Left renal pelvis (tissue), 4 donors: ENCODE results near the gene ADD1. TPM values are rescaled to one million over a fixed set of nuclear protein-coding genes. Genes with fewer than 3 reads are reported as not detected.
"Not testable (repeated sequence)": the region's sequence is repeated elsewhere in the genome, so short reads cannot be mapped to it uniquely, and the experiment has no call there.

Experiments
- DNase-seq, 4 donors: peaks; one replicate each; pipeline ENCODE4 v3.0.0-alpha.2; 2013; ENCODE audit warnings: low read depth in 4 of 4, low spot score in 3 of 4
- polyA plus RNA-seq, 4 donors: library from polyadenylated mRNA; unstranded; fragments of 120-200 nt; gene quantifications; one replicate each; pipeline ENCODE4 v1.2.1, GENCODE V29; 2013; ENCODE audit not compliant: insufficient read length in 4 of 4

The ADD1 gene
- polyA plus RNA-seq, 4 donors: 246 to 304 (median 267) TPM

DNA sequence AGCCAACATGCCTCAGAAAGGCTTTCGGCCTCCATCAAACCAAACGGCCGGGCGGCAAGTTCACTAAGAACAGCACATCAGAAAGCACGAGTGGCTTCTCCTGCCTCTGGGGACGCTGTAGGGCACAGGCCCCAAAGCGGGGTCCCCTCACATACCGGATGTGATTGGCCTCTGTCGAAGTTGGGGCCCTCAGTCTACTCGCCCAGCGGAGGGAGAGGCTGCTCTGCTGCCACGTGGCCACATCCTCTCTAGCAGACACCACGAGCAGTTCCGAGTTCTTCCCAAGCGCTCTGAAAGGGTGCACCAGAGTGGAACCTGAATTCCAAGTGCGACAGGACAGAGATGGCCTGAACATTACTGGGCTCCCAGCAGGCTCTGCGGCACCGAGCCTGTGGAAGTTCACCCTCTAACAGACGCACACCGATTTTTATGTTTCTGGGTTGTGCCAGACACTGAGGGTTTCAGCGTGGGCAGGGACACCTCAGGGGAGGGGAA lies 98.4 kb downstream of the ADD1 start:
- no peak for DNase-seq

DNA sequence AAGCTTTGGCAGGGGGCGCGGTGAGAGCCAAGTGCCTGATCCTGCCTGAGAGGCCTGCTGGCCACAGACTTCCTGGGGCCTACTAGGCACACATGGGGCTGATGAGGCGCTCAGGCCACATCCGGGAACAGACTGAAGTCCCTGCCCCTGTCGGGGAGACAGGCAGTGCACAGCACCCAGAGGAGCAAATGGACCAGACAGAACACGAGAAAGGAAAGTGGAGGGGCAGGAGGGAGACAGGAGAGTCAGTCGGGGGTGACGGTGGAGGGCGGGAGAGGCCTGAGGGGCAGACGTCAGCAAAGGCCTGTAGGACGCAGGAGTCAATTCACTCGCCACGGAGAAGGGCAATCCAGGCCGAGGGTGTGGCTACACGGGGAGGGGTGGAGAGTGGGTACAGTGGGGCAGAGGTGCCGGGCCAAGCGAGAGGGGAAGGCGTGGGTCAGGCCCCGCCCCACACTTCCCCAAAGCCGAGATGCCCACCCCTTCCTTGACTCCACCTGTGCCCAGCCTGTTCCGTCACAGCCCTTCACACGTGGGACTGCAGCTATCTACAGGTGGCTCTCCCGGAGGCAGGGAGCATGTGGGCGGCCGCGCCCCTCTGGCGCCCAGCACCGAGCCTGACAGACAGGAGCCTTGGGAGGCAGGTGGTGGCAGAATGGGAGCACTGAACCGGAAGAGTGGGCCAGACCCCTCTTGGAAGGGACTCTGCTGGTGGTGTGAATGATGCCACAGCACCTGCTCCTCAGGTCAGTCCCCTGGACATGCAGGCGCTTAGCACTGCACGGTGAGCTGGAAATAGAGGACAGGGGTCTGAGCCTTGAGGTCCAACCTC lies 99.1 kb downstream of the ADD1 start:
- DNase-seq: no peak

DNA sequence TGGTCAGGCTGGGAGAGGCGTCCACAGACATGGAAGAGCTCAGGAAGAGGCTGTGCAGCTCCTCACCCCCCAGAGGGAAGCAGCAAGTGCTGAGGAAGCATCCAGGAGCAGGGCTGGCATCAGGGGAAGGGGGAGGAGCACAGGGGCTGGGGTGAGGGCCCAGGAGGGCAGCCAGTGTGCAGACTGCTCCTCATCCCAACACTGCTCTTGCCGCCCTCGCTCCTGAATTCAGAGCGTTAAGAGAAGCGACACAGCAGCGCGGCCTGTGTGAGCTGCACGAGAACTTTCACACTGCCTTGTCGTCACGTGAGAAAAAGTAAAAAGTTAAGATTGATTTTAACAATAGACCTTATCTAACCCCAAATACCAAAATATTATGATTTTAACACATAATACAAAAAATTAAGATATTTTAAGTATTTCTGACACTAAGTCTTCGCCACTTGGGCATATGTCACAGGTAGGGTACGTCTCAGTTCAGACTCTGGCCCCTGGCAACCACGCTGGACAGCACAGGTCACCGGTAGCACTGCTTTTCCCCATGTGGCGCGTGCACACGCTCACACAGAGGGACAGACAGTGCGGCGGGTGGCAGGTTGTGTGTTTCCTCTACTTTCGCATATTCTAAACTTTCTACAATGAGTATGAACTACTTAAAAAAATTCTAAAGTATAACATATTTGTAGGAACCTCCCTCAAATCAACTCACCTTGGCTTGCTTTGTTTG lies 99.9 kb downstream of the ADD1 start:
- no peak for DNase-seq

DNA sequence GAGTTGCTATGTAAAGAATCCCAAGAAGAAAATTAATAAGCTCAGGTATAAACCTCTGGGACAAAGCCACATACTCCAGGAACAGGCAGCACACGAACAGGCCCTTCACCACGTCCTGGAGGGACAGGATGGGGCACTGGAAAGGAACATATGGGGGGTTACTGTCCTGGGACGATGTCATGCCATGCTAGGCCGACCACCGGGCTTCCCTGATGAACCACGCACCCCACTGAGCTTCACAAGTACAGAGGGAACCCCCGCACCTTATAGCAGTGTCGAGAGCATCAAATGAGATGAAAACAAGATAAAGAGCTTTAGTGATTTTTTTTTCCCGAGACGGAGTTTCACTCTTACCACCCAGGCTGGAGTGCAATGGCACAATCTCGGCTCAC lies 100.4 kb downstream of the ADD1 start:
- DNase-seq: no peak

DNA sequence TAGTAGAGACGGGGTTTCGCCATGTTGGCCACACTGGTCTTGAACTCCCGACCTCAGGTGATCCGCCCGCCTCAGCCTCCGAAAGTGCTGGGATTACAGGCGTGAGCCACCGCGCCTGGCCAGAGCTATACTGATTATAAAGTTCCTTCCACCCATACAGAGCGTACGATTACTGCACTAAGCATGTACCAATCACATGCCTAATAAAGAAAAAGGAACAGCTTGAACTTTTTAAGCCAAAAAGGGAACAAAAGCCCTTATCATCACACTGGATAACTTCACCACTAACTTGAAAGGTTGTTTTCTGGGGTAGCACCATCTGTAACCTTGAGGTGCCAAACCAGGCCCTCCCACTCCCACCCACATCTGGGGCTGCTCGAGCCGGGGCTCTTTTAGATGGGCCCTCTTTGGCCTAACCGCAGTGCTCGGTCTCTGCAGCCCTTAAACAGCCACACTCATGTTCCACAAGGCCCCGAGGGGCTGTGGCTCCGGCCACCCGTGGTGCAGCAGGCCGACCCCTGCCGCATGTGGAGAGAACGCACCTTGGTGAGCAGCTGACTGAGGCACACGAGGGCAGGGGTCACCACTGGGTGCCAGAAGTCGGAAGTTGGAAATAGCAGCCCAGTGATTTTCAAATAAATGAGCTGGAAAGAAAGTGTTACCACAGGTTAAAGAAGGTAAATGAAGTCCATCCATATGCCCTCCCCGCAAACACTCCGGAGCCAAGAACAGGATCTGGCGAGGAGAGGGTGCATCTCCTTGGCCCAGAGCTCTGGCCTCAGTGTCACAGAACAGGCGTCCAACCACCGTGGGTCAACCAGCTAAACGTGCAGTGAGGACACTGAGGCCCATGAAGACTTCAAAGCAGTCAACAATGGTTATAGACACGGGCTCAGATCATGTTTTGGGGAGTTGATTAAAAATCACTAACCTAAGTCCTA lies 101.2 kb downstream of the ADD1 start:
- no peak for DNase-seq

DNA sequence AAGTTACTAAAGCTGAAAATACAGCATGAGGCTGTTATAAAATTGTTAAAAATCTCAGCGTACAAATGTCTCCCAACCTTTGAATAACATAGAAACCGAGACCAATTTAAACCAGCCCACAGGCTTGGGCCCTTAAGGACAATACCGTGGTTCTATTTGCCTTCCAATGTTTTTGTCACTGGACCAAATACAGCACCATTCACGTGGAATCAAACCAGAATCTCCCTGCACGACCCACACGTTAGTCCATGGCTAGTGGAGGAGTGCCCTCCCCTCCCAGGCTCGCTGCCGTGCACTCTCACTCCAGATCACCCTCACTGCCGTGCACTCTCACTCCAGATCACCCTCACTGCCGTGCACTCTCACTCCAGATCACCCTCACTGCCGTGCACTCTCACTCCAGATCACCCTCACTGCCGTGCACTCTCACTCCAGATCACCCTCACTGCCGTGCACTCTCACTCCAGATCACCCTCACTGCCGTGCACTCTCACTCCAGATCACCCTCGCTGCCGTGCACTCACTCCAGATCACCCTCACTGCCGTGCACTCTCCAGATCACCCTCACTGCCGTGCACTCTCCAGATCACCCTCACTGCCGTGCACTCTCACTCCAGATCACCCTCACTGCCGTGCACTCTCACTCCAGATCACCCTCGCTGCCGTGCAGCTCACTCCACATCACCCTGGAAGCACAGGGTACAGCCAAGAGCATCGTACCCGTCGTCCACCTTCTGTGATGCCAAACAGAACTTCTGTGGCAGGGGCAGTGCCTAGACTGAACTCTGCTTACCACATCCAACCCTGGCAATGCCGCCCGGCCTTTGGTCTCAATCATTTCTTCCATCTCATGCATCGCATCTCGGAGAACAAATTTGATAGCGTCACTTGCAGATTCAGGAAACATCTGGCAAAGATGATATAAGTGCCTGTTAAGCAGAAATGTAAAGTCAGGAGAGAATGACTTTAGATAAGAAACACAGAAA lies 102.3 kb downstream of the ADD1 start:
- not testable (repeated sequence) for DNase-seq

DNA sequence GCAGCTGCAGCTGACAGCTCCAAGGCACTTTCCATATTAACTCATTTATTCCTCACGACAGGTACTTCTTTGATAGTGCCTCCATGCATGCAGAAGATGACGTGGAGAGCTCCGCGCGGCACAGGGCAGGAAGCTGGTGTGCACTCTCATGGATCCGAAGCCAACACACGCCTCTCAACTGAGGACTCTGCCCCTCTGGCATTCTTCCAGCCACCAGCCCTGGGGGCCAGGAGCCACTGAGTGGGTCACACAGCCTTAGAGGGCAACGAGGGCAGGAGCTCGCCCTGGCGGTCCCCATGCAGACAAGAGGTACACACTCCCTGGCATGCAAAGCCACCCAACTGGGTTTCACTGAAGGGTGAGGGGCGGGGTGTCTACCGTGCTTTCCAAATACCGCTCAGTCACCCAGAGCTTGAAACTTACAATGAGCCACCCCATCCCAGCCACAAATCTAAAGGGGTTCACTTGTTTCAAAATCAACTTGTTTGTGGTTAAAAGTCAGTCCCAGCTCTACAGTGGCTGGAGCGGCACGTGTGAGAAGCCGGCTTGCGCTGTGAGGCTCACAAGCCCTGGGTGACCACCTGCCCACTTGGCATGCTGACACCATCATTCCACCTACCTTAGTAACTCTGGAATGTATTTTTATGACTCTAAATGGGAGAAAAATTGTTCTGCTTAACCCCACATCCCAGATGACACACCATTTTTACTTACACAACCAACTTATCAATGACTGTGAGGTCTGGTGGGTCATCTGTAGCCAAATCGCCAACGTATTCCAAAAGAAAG lies 103.4 kb downstream of the ADD1 start:
- DNase-seq: no peak

DNA sequence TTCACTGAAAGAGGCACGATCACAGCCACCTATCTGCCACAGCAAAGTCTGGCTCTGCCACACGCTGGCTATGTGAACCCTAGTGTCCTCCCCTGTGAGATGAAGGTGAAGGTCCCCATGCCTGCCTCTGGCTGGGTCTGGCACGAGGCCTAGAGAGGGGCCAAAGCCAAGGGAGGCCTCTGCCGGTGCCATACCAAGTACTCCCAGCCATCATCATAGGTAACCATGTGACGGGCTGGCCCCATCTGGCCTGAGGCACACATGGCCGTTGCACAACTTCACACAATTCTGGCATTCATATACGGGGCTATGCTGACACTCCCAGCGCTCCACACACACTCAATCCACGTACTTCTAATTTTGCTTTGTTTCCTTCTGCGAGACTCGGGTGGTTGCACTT lies 104.3 kb downstream of the ADD1 start:
- DNase-seq: no peak

DNA sequence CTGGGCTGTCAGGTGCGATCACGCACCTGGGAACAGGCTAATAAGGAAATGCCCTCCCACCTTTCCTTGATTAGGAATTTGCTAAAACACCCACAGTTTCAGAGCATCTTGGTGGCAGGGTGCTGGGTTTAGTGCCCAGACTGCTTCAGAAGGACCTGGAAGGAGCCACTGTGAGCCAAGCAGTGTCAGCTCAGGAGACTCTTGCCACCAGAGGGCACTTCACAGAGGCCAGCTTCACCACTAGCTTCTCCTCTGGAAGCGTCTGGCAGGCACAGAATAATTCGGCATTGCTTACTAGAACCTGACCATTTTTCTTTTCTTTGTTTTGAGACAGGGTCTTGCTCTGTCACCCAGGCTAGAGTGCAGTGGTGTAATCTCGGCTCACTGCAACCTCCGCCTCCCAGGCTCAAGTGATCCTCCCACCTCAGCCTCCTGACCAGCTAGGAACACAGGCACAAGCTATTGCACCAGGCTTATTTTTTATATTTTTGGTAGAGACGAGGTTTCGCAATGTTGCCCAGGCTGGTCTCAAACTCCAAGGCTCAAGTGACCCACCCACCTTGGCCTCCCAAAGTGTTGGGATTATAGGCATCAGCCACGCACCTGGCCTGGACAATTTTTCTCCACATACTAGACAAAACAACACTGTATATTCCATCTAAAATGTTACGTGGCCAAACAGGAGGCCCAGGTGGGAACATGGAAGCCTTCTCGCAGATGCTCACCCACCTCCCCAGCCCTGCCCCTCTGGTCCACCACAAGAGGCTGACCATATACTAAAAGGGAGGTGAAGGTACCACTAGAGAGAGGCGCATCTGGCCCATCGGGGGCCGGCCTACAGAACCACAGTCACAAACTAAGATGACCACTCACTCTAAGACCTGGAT lies 105.5 kb downstream of the ADD1 start:
- no peak for DNase-seq

DNA sequence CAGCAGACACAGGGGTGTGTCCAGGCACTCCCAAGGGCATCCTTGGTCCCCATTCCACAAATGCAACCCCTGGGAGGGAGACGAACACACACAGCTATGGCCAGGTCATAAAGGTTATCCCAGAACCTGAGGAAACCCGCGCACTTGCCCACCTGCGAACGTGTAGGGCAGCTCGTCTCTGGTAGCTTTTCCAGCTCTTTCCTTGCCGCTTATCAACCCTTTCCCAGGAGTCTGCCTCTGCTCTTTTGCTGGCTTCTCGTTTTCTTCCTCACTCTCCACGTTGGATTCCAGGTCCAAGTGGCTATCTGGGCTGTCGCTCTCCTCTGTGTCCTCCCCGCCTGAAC lies 106.1 kb downstream of the ADD1 start:
- no peak for DNase-seq

DNA sequence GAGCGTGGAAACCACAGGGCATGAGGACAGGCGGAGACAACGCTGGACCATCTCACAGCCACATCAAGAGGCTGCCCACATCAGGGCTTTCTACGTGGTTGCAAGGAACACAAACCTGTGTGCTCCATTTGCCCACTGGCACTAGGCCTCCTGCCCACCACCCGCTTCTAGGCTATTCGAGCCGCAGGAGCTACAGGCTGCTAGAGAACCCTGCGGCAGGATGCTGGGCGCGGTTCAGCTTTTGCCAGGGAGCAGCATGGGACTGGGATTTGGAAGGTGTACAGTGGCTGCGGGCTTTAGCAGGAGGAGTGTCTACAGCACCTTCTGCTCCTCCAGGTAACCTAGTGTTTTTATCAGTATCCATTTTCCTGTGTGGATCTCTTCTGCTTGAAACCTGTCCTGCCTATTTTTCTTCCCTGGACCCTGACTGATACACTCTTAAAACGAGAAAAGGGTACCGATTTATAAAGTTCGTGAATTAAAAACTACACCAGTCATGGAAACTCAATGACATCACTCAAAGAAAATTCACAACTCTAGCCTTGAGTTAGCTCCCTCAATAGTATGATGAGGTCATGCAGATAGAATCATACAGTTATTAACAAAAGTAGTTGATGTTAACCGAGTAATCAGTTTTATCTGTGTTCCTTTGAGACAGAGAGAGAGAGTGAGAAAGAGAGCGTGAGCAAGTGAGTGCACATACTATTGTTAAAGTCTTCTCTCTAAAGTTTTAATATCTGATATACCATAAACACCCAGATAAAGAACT lies 106.8 kb downstream of the ADD1 start:
- no peak for DNase-seq

DNA sequence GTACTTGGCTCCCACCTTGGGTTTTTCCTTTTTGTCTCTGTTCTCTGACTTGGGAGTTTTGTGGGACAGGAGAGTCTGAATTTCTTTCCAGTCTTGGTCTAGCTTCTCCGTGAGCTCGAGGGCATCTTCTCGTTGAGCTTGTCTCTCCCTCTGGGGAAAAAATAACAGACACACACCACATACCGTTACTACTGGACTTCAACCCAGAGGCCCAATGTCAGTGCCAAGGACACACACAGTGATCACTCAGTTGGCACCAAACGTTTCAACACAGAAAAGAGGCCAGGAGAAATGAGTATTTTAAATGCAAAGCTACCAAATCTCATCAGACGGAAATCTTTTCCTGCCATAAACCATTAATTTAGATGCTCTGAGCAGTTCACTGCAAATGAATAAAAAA lies 109.9 kb downstream of the ADD1 start:
- DNase-seq: no peak

DNA sequence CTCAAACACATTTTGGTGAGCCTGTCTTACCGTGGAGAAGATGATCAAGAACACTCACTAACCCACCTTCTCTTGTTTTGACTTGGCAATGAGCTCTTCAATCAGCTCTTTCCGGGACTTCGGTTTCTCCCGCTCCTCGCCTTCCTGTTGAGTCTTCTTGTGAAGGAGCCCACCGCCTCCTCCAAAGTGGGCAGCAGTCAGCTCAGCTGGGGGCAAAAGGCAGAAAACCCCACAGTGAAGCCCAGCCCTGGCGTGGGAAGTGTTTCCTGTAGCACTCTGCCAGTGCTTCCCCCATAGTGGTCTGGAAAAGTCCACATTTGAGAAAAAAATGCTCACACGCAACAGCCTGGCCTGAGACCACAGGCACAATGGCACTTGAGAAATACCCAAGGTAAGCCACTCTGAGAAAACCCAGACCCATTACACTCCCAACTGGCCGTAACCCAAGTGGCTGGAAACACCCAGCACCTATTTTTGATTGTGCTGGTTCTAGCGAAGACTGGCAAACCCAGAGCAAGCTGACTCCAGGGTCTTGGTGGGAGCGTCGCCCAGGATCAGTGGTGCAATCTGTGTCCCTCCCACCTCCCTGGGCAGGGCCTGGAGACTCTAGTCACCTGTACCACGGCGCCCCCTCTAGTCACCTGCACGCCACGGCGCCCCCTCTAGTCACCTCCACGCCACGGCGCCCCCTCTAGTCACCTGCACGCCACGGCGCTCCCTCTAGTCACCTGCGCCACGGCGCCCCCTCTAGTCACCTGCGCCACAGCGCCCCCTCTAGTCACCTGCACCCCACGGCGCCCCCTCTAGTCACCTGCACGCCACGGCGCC lies 110.9 kb downstream of the ADD1 start:
- no peak for DNase-seq

DNA sequence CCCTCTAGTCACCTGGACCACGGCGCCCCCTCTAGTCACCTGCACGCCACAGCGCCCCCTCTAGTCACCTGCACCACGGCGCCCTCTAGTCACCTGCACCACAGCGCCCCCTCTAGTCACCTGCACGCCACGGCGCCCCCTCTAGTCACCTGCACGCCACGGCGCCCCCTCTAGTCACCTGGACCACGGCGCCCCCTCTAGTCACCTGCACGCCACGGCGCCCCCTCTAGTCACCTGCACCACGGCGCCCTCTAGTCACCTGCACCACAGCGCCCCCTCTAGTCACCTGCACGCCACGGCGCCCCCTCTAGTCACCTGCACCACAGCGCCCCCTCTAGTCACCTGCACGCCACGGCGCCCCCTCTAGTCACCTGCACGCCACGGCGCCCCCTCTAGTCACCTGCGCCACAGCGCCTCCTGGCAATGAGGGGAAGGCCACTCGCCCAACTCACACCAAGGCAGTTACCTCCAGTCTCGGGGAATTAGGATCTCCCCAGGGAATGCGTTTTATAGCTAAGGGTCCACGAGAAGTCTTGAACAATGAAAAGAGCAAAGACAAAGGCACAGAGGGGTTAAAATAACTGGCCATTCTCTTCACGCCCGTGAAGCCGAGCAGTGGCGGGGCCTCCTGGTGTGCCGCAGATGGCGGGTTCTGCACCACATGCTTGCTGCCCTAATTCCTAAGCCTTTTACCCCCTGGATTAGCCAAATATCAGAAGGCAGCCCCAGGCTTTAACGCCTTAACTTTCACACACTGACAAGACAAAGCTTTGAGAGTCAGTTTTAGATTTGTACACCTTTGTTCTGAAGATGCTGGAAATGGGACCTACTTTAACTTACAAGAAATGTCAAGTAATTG lies 111.8 kb downstream of the ADD1 start:
- not testable (repeated sequence) for DNase-seq

DNA sequence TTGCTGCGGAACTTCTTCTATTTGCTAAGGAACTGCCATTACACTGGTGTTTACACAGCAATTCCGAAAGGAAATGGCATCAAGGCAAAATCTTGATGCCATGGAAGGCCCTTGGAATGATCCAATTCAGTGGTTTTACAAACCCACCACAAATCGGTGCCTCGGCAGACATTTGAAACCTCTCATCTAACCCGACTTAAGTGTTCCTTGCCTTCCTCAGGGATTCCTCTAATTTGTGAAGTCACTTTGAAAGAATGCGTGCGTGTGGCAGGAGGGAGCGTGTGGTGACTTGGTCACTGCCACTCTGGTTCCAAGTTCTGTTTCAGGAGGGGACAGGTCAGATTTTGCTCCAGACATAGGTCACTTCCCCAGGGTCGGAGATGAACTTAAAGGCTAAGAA lies 114.8 kb downstream of the ADD1 start:
- no peak for DNase-seq
